Vagina (tissue), 2 donors: ENCODE measurements around the gene FRMPD4. TPM values are rescaled to one million over a fixed set of nuclear protein-coding genes. Genes with fewer than 3 reads are reported as not detected.

Experiments used
- DNase-seq, 2 donors: peaks; one replicate each; pipeline ENCODE4 v3.0.0-alpha.2; 2017; ENCODE audit errors: extremely low spot score in 2 of 2
- H3K27ac ChIP-seq: fragments of 200-600 bp; sonication (generic); one replicate; pipeline ENCODE4 v1.5.1; 2019
- H3K27me3 ChIP-seq: fragments of 200-600 bp; sonication (generic); one replicate; pipeline ENCODE4 v1.5.1; 2019
- H3K36me3 ChIP-seq, 2 donors: fragments of 200-600 bp; sonication (generic); one replicate each; pipeline ENCODE4 v1.5.1; 2017 to 2019
- H3K4me1 ChIP-seq: fragments of 200-600 bp; sonication (generic); one replicate; pipeline ENCODE4 v1.5.1; 2019
- H3K4me3 ChIP-seq, 2 donors: fragments of 200-600 bp; sonication (generic); 1 replicate in 1 of 2; 2 replicates in 1 of 2; pipeline ENCODE4 v1.5.1; 2016 to 2019
- H3K9me3 ChIP-seq: fragments of 200-600 bp; sonication (generic); one replicate; pipeline ENCODE4 v1.5.1; 2019
- CTCF ChIP-seq, 3 experiments: fragments of 450-650 bp in 2 of 3; fragments of 200-600 bp in 1 of 3; sonication (generic) in 1 of 3; IDR thresholded peaks; one replicate each; pipeline ENCODE4 v1.5.1; 2017 to 2019; ENCODE audit warnings: antibody characterized with exemption in 3 of 3, mild to moderate bottlenecking in 2 of 3, moderate library complexity in 2 of 3
- POLR2A ChIP-seq, 2 donors: fragments of 450-650 bp; IDR thresholded peaks; one replicate each; pipeline ENCODE4 v1.6.1; 2017; ENCODE audit warnings: antibody characterized with exemption in 2 of 2, mild to moderate bottlenecking in 2 of 2, moderate library complexity in 2 of 2
- POLR2AphosphoS5 ChIP-seq, 2 donors: sonication (generic); formaldehyde crosslinking; IDR thresholded peaks; one replicate each; pipeline ENCODE4 v1.9.0; 2017; ENCODE audit warnings: antibody characterized with exemption in 2 of 2, mild to moderate bottlenecking in 2 of 2, low read depth in 1 of 2; ENCODE audit not compliant: insufficient read depth in 1 of 2
- intact Hi-C: fragments of 100-400 bp; cut with DNase I; formaldehyde crosslinking; loops from one replicate; pipeline ENCODE4 v1.15.1; 2023
- total RNA-seq: library from RNA; depleted of rRNA; stranded (reverse); fragments of >200 nt; gene quantifications from one replicate; pipeline ENCODE4 v1.2.3, GENCODE V29; 2016

FRMPD4 gene
- total RNA-seq, 1 donor from 2014 or later = not detected

- H3K36me3 ChIP-seq = no peaks in the 10 kb centered on the region
- TF ChIP-seq CTCF (IDR thresholded peaks at IDR 0.05) = no peak
- no peak for TF ChIP-seq POLR2AphosphoS5 (IDR thresholded peaks at IDR 0.05; ENCODE audit: insufficient read depth in 1 of 2, low read depth in 1 of 2)
- no peak for TF ChIP-seq POLR2A (IDR thresholded peaks at IDR 0.05)
- no peak overlapping the region for H3K4me3 ChIP-seq
- H3K4me1 ChIP-seq = no peaks in the 10 kb centered on the region
- no peak overlapping the region for H3K27ac ChIP-seq
- intact Hi-C loops = no loop called here
- no peak for DNase-seq
- H3K27me3 ChIP-seq = no peaks in the 10 kb centered on the region
- no peaks in the 10 kb centered on the region for H3K9me3 ChIP-seq
Observed at GRCh38 chrX:12363216-12363615, 224.9 kb downstream of the FRMPD4 start.

- DNase-seq = no peak
- H3K27ac ChIP-seq = no peak overlapping the region
- H3K4me1 ChIP-seq = no peaks in the 10 kb centered on the region
- H3K36me3 ChIP-seq = no peaks in the 10 kb centered on the region
- no peak overlapping the region for H3K4me3 ChIP-seq
- intact Hi-C loops = no loop called here
- no peaks in the 10 kb centered on the region for H3K9me3 ChIP-seq
- no peaks in the 10 kb centered on the region for H3K27me3 ChIP-seq
- no peak for TF ChIP-seq POLR2A (IDR thresholded peaks at IDR 0.05)
- TF ChIP-seq CTCF (IDR thresholded peaks at IDR 0.05) = no peak
- no peak for TF ChIP-seq POLR2AphosphoS5 (IDR thresholded peaks at IDR 0.05; ENCODE audit: insufficient read depth in 1 of 2, low read depth in 1 of 2)
Observed at GRCh38 chrX:12366440-12366839, 228.2 kb downstream of the FRMPD4 start.

- DNase-seq = no peak
- TF ChIP-seq CTCF (IDR thresholded peaks at IDR 0.05) (no peak), POLR2A (IDR thresholded peaks at IDR 0.05) (no peak), POLR2AphosphoS5 (IDR thresholded peaks at IDR 0.05; ENCODE audit: insufficient read depth in 1 of 2, low read depth in 1 of 2) (no peak)
- H3K27me3 ChIP-seq = no peaks in the 10 kb centered on the region
- H3K36me3 ChIP-seq = no peaks in the 10 kb centered on the region
- intact Hi-C loops = no loop called here
- H3K4me3 ChIP-seq = no peak overlapping the region
- no peaks in the 10 kb centered on the region for H3K9me3 ChIP-seq
- no peak overlapping the region for H3K27ac ChIP-seq
- H3K4me1 ChIP-seq = no peaks in the 10 kb centered on the region
Observed at GRCh38 chrX:12367254-12367653, 229.0 kb downstream of the FRMPD4 start.

GRCh38 chrX:12370497-12370986 is 232.3 kb downstream of the FRMPD4 start:
- Histone ChIP-seq H3K27me3 (no peaks in the 10 kb centered on the region), H3K27ac (no peak overlapping the region), H3K4me1 (no peaks in the 10 kb centered on the region), H3K4me3 (no peak overlapping the region), H3K9me3 (no peaks in the 10 kb centered on the region), H3K36me3 (no peaks in the 10 kb centered on the region)
- TF ChIP-seq POLR2A (IDR thresholded peaks at IDR 0.05) = no peak
- no peak for TF ChIP-seq POLR2AphosphoS5 (IDR thresholded peaks at IDR 0.05; ENCODE audit: insufficient read depth in 1 of 2, low read depth in 1 of 2)
- no peak for TF ChIP-seq CTCF (IDR thresholded peaks at IDR 0.05)
- intact Hi-C loops = no loop called here
- no peak for DNase-seq

- no peak for DNase-seq
Observed at GRCh38 chrX:12372111-12372510, 233.8 kb downstream of the FRMPD4 start.

More at GRCh38 chrX:12372111-12372510, 233.8 kb downstream of the FRMPD4 start:
- Histone ChIP-seq H3K4me3 (no peak overlapping the region), H3K27ac (no peak overlapping the region), H3K9me3 (no peaks in the 10 kb centered on the region), H3K27me3 (no peaks in the 10 kb centered on the region), H3K36me3 (no peaks in the 10 kb centered on the region), H3K4me1 (no peaks in the 10 kb centered on the region)
- no peak for TF ChIP-seq CTCF (IDR thresholded peaks at IDR 0.05)
- no peak for TF ChIP-seq POLR2AphosphoS5 (IDR thresholded peaks at IDR 0.05; ENCODE audit: insufficient read depth in 1 of 2, low read depth in 1 of 2)
- no peak for TF ChIP-seq POLR2A (IDR thresholded peaks at IDR 0.05)
- intact Hi-C loops = no loop called here
